Gastroesophageal sphincter (tissue), 4 donors: Measurements from ENCODE around the gene MCUB. TPM values are rescaled to one million over a fixed set of nuclear protein-coding genes. Genes with fewer than 3 reads are reported as not detected.

Experiments
- ATAC-seq: fragments of 150-250 bp; one replicate; pipeline ENCODE4 v1.9.1; 2016; ENCODE audit warnings: mild to moderate bottlenecking, moderate library complexity
- H3K27ac ChIP-seq, 4 donors: fragments of 200-600 bp; sonication (generic) in 3 of 4; 1 replicate in 3 of 4; 2 replicates in 1 of 4; pipeline ENCODE4 v1.5.1; 2016 to 2019
- H3K27me3 ChIP-seq: fragments of 200-600 bp; sonication (generic); one replicate; pipeline ENCODE4 v1.5.1; 2019
- H3K36me3 ChIP-seq, 2 donors: fragments of 200-600 bp; sonication (generic); one replicate each; pipeline ENCODE4 v1.5.1; 2019; ENCODE audit warnings: control low read depth in 1 of 2
- H3K4me1 ChIP-seq, 3 donors: fragments of 200-600 bp; sonication (generic); 1 replicate in 2 of 3; 2 replicates in 1 of 3; pipeline ENCODE4 v1.5.1; 2016 to 2019; ENCODE audit warnings: control low read depth in 2 of 3
- H3K4me3 ChIP-seq, 2 donors: fragments of 200-600 bp; sonication (generic); one replicate each; pipeline ENCODE4 v1.5.1; 2019; ENCODE audit warnings: mild to moderate bottlenecking in 1 of 2, moderate library complexity in 1 of 2
- H3K9me3 ChIP-seq, 3 donors: fragments of 200-600 bp; sonication (generic); one replicate each; pipeline ENCODE4 v1.5.1; 2017 to 2019; ENCODE audit warnings: control low read depth in 2 of 3
- CTCF ChIP-seq, 4 experiments: fragments of 200-600 bp in 2 of 4; fragments of 450-650 bp in 2 of 4; sonication (generic) in 1 of 4; IDR thresholded peaks; one replicate each; pipeline ENCODE4 v1.5.1; 2017 to 2019; ENCODE audit warnings: antibody characterized with exemption in 4 of 4, mild to moderate bottlenecking in 2 of 4, moderate library complexity in 2 of 4
- EP300 ChIP-seq: sonication (generic); formaldehyde crosslinking; IDR thresholded peaks from one replicate; pipeline ENCODE4 v1.6.1; 2017; ENCODE audit warnings: antibody characterized with exemption, mild to moderate bottlenecking
- POLR2A ChIP-seq, 2 donors: fragments of 450-650 bp; IDR thresholded peaks; one replicate each; pipeline ENCODE4 v1.6.1; 2017; ENCODE audit warnings: antibody characterized with exemption in 2 of 2, mild to moderate bottlenecking in 2 of 2, moderate library complexity in 1 of 2
- POLR2AphosphoS5 ChIP-seq: sonication (generic); formaldehyde crosslinking; IDR thresholded peaks from one replicate; pipeline ENCODE4 v1.6.1; 2017; ENCODE audit warnings: antibody characterized with exemption
- WGBS, 2 donors: methylation state at CpG; one replicate each; pipeline ENCODE4 v1.1.5; 2018; ENCODE audit warnings: low coverage in 1 of 2; 5-methylcytosine and 5-hydroxymethylcytosine counted together
- small RNA-seq, 4 donors: library from RNA; depleted of rRNA; stranded (forward); fragments of <200 nt; gene quantifications; one replicate each; pipeline ENCODE3, GENCODE V24; 2016
- total RNA-seq, 4 donors: library from RNA; depleted of rRNA; stranded (reverse); fragments of >200 nt; gene quantifications; one replicate each; pipeline ENCODE4 v1.1.0, GENCODE V29; 2016

MCUB gene
- total RNA-seq, 4 donors from 2014 or later, result 3.9 to 33.4 (median 13.3) TPM

DNA sequence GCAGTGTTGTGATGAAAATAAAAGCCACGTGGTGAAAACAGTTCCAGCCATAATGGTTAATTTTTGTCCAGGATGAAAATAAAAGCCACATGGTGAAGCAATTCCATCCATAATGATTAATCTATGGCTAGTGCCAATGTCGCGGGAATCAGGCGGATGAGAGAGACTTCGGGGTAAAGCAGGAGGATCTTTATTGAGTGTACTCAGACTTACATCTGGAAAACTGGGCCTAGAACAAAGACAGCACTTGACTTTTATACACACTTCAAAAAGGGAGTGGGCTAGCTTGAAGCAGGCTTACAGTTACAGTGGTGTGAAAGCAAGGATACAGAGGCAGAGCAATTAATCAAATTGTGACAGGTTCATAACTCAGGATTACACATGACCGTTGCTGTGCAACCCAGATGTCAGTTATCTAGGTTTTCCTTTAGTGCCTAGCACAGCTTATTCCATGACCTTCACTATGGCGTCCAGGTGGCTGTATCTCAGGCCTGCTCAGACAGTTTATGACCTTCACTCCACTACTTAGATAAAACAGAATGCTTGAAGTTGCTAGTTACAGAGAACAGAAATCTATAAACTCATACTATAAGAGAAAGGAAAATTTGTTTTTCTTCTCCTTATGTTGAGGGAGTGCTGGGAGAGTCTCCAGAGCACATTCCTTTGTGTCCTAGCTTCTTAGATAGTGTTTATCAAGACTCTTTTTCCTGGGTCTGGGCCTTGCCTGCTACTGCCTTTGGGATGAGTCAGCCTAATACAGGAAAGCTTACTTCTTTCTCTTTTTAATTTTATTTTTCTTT is 175.7 kb downstream of the MCUB start:
- Histone ChIP-seq H3K27me3 (peaks cover 5% of the 10 kb centered on the region), H3K36me3 (no peaks in the 10 kb centered on the region), H3K4me1 (no peaks in the 10 kb centered on the region), H3K9me3 (no peaks in the 10 kb centered on the region), H3K4me3 (no peak overlapping the region), H3K27ac (no peak overlapping the region)
- WGBS, 2 donors, result 76 to 78% methylated on average over 6 to 7 of the region's 7 CpGs
- TF ChIP-seq CTCF (IDR thresholded peaks at IDR 0.05), result no peak
- no peak for TF ChIP-seq POLR2A (IDR thresholded peaks at IDR 0.05)
- no peak for TF ChIP-seq POLR2AphosphoS5
- TF ChIP-seq EP300, result no peak
- ATAC-seq, result no peak

Small RNAs within 50 kb of the gene (small RNA-seq; reads per million reads assigned to genes)
- gene HIGD1AP14, result 0 to 0.45 (median 0) reads per million in 4 donors

Other genes with a start within 250 kb of the MCUB start
- gene SEC24B, start 126.4 kb upstream of the MCUB start, total RNA-seq, result 10 to 100 TPM; 39.5 to 43.5 (median 41.7) TPM
- 10 to 100 TPM; 11.2 to 20.0 (median 15.6) TPM for gene CASP6, start 143.2 kb downstream of the MCUB start, total RNA-seq
- 100 to 1,000 TPM in 1 of 4 donors, 10 to 100 TPM in 3; 16.6 to 110 (median 27.1) TPM for gene PLA2G12A, start 169.8 kb downstream of the MCUB start, total RNA-seq
- gene CFI, start 241.8 kb downstream of the MCUB start, total RNA-seq, result 10 to 100 TPM in 3 of 4 donors, 1 to 10 TPM in 1; 6.8 to 19.5 (median 12.9) TPM